Measurements from ENCODE around the gene GALNT2. TPM values are rescaled to one million over a fixed set of nuclear protein-coding genes. Genes with fewer than 3 reads are reported as not detected.

Gene GALNT2
- total and polyA plus RNA-seq, 7 donors: 43.7 to 88.7 (median 75.7) TPM

DNA sequence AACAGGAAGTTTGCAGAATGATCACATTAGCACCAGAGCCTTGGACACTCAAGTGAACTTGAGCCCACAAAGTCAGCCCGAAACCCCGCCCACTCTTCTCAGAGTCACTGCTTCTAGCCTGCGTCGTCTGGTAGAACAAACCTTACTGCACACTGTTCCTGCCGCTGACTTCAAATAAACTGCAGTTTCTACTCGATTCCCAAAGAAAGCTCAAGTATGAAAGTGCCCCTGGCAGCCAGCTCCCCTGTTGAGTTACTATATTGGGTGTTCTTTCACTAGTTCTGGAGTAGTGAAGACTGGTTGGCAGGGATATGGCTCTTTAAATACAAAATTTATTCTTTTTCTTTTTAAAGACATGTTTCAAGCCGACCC is 164.7 kb downstream of the GALNT2 start:
- H3K36me3 ChIP-seq (ENCODE audit: insufficient read depth in 1 of 2, low read depth in 1 of 2): peaks cover 0 to 9% of the 10 kb centered on the region in 2 donors
- TF ChIP-seq, protein P1, sequence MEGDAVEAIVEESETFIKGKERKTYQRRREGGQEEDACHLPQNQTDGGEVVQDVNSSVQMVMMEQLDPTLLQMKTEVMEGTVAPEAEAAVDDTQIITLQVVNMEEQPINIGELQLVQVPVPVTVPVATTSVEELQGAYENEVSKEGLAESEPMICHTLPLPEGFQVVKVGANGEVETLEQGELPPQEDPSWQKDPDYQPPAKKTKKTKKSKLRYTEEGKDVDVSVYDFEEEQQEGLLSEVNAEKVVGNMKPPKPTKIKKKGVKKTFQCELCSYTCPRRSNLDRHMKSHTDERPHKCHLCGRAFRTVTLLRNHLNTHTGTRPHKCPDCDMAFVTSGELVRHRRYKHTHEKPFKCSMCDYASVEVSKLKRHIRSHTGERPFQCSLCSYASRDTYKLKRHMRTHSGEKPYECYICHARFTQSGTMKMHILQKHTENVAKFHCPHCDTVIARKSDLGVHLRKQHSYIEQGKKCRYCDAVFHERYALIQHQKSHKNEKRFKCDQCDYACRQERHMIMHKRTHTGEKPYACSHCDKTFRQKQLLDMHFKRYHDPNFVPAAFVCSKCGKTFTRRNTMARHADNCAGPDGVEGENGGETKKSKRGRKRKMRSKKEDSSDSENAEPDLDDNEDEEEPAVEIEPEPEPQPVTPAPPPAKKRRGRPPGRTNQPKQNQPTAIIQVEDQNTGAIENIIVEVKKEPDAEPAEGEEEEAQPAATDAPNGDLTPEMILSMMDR (IDR thresholded peaks at IDR 0.05): no peak
- intact Hi-C loops (cut with DNase I): no loop called here
- H3K27me3 ChIP-seq (ENCODE audit: insufficient read depth in 3 of 3, low read length in 2 of 3): no peaks in the 10 kb centered on the region
- 37 to 68% (median 39%) methylated on average over 7 of the region's 7 CpGs for WGBS, 3 donors
- H3K4me3 ChIP-seq: peak overlapping the region; percentile 11
- H3K9me3 ChIP-seq: no peaks in the 10 kb centered on the region
- ATAC-seq (peak; percentile 74 to 88 (median 77)), DNase-seq (peak; percentile 58 to 75)
- H3K4me1 ChIP-seq: peaks cover 28% of the 10 kb centered on the region
- peak overlapping the region; percentile 13 for H3K27ac ChIP-seq

GRCh38 chr1:230232371-230232771 is 165.3 kb downstream of the GALNT2 start:
- no peak overlapping the region for H3K27ac ChIP-seq

GRCh38 chr1:230233786-230234185 is 166.7 kb downstream of the GALNT2 start:
- peaks cover 28% of the 10 kb centered on the region for H3K4me1 ChIP-seq
- no peak for ATAC-seq
- WGBS, 3 donors: 94 to 99% (median 98%) methylated on average over 4 of the region's 4 CpGs
- no peak overlapping the region for H3K4me3 ChIP-seq
- peaks cover 4 to 19% of the 10 kb centered on the region in 2 donors for H3K36me3 ChIP-seq (ENCODE audit: insufficient read depth in 1 of 2, low read depth in 1 of 2)
- TF ChIP-seq, protein P1 (IDR thresholded peaks at IDR 0.05): no peak
- H3K9me3 ChIP-seq: no peaks in the 10 kb centered on the region
- intact Hi-C loops (cut with DNase I): no loop called here
- H3K27ac ChIP-seq: no peak overlapping the region
- no peaks in the 10 kb centered on the region for H3K27me3 ChIP-seq (ENCODE audit: insufficient read depth in 3 of 3, low read length in 2 of 3)
- no peak for DNase-seq

More at GRCh38 chr1:230232371-230232771, 165.3 kb downstream of the GALNT2 start:
- no peaks in the 10 kb centered on the region for H3K9me3 ChIP-seq
- no peaks in the 10 kb centered on the region for H3K27me3 ChIP-seq (ENCODE audit: insufficient read depth in 3 of 3, low read length in 2 of 3)
- TF ChIP-seq, protein P1 (IDR thresholded peaks at IDR 0.05): no peak
- DNase-seq (no peak), ATAC-seq (no peak)
- 73 to 82% (median 74%) methylated on average over 10 of the region's 10 CpGs for WGBS, 3 donors
- H3K36me3 ChIP-seq (ENCODE audit: insufficient read depth in 1 of 2, low read depth in 1 of 2): peaks cover 4 to 15% of the 10 kb centered on the region in 2 donors
- intact Hi-C loops (cut with DNase I): no loop called here
- H3K4me3 ChIP-seq: peak overlapping the region; percentile 11
- peaks cover 28% of the 10 kb centered on the region for H3K4me1 ChIP-seq

- TF ChIP-seq, protein P1 (IDR thresholded peaks at IDR 0.05): no peak
- Histone ChIP-seq H3K27ac (no peak overlapping the region), H3K9me3 (no peaks in the 10 kb centered on the region), H3K4me1 (peaks cover 13% of the 10 kb centered on the region), H3K27me3 (ENCODE audit: insufficient read depth in 3 of 3, low read length in 2 of 3) (no peaks in the 10 kb centered on the region), H3K4me3 (no peak overlapping the region), H3K36me3 (ENCODE audit: insufficient read depth in 1 of 2, low read depth in 1 of 2) (peaks cover 4 to 19% of the 10 kb centered on the region in 2 donors)
- DNase-seq (no peak), ATAC-seq (no peak)
- intact Hi-C loops (cut with DNase I): no loop called here
- WGBS, 3 donors: 90 to 91% (median 91%) methylated on average over 7 of the region's 7 CpGs
These were observed 168.8 kb downstream of the GALNT2 start for GRCh38 chr1:230235876-230236275.

Data from psoas muscle (tissue), 8 donors.